ENCODE results near the gene ADARB2. TPM values are rescaled to one million over a fixed set of nuclear protein-coding genes. Genes with fewer than 3 reads are reported as not detected.

The ADARB2 gene
- total and polyA plus RNA-seq, 8 donors = 0.34 to 24.7 (median 3.2) TPM

- no peaks in the 10 kb centered on the region for H3K9me3 ChIP-seq
- no peak for FAIRE-seq
- intact Hi-C loops (cut with DNase I) = no loop called here
- no peak overlapping the region for H3K4me3 ChIP-seq
- WGBS, 2 donors = 64 to 81% methylated on average over 14 of the region's 14 CpGs
- H3K27ac ChIP-seq = no peak overlapping the region
- H3K36me3 ChIP-seq = no peaks in the 10 kb centered on the region
- no peaks in the 10 kb centered on the region for H3K27me3 ChIP-seq
- no peaks in the 10 kb centered on the region for H3K4me1 ChIP-seq
- no peak for ATAC-seq
- TF ChIP-seq CTCF (IDR thresholded peaks at IDR 0.05) = no peak
- no peak for DNase-seq
Observed at GRCh38 chr10:1607466-1607865, 129.9 kb downstream of the ADARB2 start.

GRCh38 chr10:1605999-1606940, 131.1 kb downstream of the ADARB2 start:
- 48 to 55% methylated on average over 14 of the region's 14 CpGs for WGBS, 2 donors
- no peak for TF ChIP-seq CTCF (IDR thresholded peaks at IDR 0.05)
- FAIRE-seq (no peak), ATAC-seq (no peak), DNase-seq (no peak)
- H3K27me3 ChIP-seq = no peaks in the 10 kb centered on the region
- no peaks in the 10 kb centered on the region for H3K9me3 ChIP-seq
- no peak overlapping the region for H3K4me3 ChIP-seq
- H3K4me1 ChIP-seq = no peaks in the 10 kb centered on the region
- intact Hi-C loops (cut with DNase I) = no loop called here
- no peaks in the 10 kb centered on the region for H3K36me3 ChIP-seq
- H3K27ac ChIP-seq = no peak overlapping the region

GRCh38 chr10:1605121-1605520, 132.2 kb downstream of the ADARB2 start:
- TF ChIP-seq CTCF (IDR thresholded peaks at IDR 0.05) = no peak
- FAIRE-seq (no peak), ATAC-seq (no peak), DNase-seq (no peak)
- Histone ChIP-seq H3K4me3 (no peak overlapping the region), H3K9me3 (no peaks in the 10 kb centered on the region), H3K36me3 (no peaks in the 10 kb centered on the region), H3K4me1 (no peaks in the 10 kb centered on the region), H3K27me3 (no peaks in the 10 kb centered on the region), H3K27ac (no peak overlapping the region)
- intact Hi-C loops (cut with DNase I) = no loop called here
- WGBS, 2 donors = 74 to 75% methylated on average over 5 of the region's 5 CpGs

GRCh38 chr10:1604246-1604645, 133.1 kb downstream of the ADARB2 start:
- no peaks in the 10 kb centered on the region for H3K9me3 ChIP-seq
- no peak overlapping the region for H3K27ac ChIP-seq
- intact Hi-C loops (cut with DNase I) = no loop called here
- no peaks in the 10 kb centered on the region for H3K4me1 ChIP-seq
- WGBS, 2 donors = 35 to 52% methylated on average over 7 of the region's 7 CpGs
- ATAC-seq (no peak), DNase-seq (no peak), FAIRE-seq (no peak)
- no peaks in the 10 kb centered on the region for H3K36me3 ChIP-seq
- TF ChIP-seq CTCF (IDR thresholded peaks at IDR 0.05) = no peak
- no peaks in the 10 kb centered on the region for H3K27me3 ChIP-seq
- no peak overlapping the region for H3K4me3 ChIP-seq

GRCh38 chr10:1603181-1603580, 134.1 kb downstream of the ADARB2 start:
- 62 to 71% methylated on average over 15 of the region's 15 CpGs for WGBS, 2 donors
- ATAC-seq = no peak
- no peaks in the 10 kb centered on the region for H3K4me1 ChIP-seq

More at GRCh38 chr10:1603181-1603580, 134.1 kb downstream of the ADARB2 start:
- Histone ChIP-seq H3K36me3 (no peaks in the 10 kb centered on the region), H3K4me3 (no peak overlapping the region), H3K27me3 (no peaks in the 10 kb centered on the region), H3K27ac (no peak overlapping the region), H3K9me3 (no peaks in the 10 kb centered on the region)
- no peak for TF ChIP-seq CTCF (IDR thresholded peaks at IDR 0.05)
- intact Hi-C loops (cut with DNase I) = no loop called here
- FAIRE-seq (no peak), DNase-seq (no peak)
